ENCODE data around the gene BICD2.

BICD2 gene

GRCh38 chr9:92746567-92747458 lies 17.8 kb downstream of the BICD2 start:
- no peak for DNase-seq

DNA sequence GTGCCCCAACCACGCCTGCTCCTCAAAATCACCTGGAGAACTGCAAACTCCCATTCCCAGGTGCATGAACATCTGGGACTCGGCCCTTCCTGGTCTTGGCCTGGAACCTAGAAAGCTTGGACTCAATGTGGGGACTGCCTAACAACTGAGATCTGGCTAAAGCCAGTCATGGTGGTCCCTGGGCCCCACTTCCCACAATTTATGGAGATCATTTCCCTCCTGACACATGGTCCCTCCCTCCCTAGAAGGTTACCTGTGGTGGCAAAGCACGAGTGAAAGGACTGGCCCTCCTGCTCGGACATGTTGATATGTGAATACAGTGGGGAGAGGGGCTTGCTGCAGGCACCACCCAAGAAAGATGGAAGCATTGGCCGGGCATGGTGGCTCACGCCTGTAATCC lies 18.8 kb downstream of the BICD2 start:
- DNase-seq: no peak

DNA sequence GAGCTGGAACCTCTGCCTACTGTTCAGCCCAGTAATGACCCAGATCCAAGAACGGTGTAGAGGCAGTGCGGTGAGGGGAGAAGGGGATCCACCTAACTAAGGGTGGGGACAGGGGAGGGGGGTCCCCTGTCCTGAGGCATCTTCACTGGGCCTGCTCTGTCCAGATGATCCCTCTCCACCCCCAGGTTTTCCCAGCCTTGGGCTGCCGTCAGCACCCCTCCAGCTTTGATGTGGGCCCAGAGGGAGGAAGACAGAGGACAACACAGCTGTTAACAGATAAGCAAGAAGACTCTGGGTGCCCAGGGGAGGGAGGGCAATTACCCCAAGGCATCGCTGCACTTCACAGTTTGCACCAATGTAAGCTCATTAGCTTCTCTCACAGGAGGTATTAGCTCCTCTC lies 19.3 kb downstream of the BICD2 start:
- no peak for DNase-seq

DNA sequence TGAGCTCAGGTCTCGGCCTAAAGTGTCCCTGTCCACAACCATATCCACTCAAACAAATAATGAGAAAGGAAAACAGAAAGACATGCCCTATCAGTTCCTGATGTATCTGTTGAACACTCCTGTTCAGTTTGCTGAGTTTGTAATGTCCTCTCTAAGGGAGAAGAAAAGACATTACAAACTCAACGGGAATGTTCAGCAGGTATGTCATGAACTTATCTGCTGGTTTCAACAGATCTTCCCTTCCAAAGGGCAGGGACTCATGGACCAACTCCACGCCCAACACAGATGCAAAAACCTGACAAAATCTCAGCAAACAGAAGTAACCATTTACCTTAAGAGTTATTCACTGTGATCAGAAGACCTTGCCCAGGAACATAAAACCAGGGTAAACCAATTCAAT lies 23.7 kb downstream of the BICD2 start:
- no peak for DNase-seq

DNA sequence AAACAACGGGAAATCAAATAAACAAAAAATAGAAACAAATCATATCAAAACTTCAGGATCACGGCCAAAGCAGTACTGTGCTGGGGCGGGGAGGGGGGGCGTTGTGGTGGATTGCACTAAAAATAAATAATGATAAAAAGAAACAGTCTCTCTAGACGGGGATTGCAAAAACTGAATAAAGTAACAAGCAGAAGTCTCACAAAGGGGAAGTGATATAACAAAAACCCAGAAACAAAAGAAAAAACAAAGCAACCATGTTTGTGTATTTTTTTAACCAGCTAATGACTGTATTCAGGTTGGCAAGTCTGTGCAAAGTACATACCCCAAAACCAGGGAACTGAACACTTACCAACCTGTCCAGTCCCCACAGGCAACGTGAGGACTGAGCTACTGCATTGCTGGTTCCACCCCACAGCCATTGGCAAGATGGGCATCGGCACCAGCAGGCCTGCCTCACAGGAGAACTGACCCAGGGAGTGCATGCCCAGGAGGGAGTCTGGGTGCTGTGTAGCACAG lies 24.1 kb downstream of the BICD2 start:
- DNase-seq: no peak

DNA sequence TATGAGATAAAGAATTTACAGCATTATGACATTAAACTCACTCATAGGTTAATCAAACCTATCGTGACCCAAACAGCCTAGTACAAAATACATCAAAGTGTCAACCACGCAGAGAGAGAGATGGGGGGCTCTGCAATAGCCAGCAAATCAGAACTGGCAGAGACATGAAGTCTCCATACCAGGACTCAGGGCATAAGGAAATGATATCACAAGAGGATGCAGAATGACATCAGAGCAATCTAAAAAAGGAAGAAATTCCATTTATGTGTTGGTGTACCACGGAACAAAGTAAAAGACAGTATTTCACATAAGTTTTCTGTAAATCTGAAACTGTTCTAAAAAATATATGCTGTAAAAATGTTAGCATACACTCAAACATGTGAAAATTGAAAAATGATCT lies 24.6 kb downstream of the BICD2 start:
- DNase-seq: no peak

GRCh38 chr9:92739346-92739970 lies 25.2 kb downstream of the BICD2 start:
- DNase-seq: no peak

DNA sequence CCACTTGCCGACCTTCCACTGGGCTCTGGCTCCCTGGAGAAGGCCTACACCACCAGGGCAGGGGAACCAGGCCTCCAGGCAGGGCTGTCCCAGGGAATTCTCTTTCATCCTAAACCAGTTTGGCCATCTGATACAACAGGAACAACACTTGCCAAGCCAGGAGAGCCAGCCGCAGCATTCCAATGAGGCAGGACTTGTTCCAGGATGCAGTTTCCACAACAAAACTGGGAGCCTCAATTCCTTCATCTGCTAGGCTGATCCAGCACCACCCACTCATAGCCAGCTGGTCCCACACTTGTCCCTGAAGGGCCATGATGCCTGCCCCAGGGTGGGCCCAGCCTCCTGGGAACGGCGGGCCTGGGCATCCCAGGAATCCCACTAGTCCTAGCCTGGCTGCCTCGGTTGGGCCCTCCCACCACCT lies 26.0 kb downstream of the BICD2 start:
- DNase-seq: no peak

GRCh38 chr9:92737611-92738299 lies 26.9 kb downstream of the BICD2 start:
- DNase-seq: no peak

DNA sequence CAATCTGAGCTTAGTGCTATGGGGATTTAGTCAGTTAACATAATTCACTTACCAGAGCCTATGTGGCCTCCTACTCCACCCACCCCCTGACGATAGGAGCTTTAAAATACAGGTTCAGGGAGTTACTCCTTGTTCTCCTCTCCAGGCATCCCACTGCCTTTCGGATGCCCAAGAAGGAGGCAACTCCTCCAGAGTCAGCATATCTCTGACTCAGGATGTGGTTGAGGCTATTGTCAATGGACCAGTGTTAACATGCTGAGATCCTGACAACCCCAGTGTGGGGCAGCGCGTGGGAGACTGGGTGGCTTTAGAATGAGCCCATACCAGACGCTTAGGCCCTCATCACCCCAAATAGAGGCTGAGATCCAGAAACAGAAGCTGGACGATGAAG lies 27.4 kb downstream of the BICD2 start:
- DNase-seq: no peak

DNA sequence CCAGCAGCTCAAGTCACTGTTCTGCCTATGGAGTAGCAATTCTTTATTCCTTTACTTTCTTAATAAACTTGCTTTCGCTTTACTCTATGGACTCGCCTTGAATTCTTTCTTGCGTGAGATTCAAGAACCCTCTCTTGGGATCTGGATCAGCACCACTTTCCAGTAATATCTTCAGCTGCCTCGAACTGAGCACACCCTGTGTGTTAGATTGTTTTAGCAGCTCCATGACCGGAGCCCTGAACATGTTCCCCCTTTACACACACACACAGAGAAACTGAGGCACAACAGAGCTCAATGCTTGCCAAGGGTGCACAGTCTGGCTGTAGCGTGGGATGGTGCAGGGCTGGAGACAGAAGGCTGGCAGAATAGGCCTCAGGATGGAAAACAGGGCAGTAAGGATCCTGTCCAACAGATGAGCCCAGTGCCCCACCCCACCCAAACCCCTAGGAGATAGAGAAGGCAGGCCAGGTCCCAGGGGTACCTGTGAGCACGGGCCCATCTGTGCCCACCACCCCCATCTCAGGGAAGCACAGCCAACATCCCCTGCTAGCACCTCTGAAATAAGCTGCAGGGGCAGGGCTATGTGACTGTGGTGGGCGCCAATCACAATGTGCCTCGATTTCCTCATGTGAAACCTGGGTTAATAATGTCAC lies 27.9 kb downstream of the BICD2 start:
- no peak for DNase-seq

GRCh38 chr9:92735636-92736562 lies 28.7 kb downstream of the BICD2 start:
- DNase-seq: no peak

GRCh38 chr9:92734931-92735635 lies 29.6 kb downstream of the BICD2 start:
- no peak for DNase-seq

DNA sequence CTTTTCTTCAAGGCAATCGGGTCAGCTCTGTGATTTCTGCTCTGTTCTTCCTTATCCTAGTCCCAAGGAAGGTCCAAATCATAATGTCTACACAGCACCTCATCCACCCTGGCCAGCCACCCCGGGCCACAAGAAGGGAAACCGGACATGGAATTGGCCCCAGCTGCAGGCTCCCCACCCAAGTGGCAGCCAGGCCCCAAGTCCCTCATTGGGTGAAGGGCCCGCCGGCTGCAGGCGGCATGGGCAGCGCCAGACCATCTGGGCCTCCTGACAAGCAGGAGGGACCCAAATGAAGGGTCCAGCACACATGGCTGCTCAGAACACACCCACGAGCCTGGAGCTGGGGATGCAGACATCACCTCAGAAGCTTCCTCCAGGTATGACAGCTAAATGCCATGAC lies 33.7 kb downstream of the BICD2 start:
- no peak for DNase-seq

GRCh38 chr9:92729735-92730155 lies 34.9 kb downstream of the BICD2 start:
- DNase-seq: no peak

- DNase-seq: no peak
Measured at GRCh38 chr9:92728831-92729734, 35.5 kb downstream of the BICD2 start.

DNA sequence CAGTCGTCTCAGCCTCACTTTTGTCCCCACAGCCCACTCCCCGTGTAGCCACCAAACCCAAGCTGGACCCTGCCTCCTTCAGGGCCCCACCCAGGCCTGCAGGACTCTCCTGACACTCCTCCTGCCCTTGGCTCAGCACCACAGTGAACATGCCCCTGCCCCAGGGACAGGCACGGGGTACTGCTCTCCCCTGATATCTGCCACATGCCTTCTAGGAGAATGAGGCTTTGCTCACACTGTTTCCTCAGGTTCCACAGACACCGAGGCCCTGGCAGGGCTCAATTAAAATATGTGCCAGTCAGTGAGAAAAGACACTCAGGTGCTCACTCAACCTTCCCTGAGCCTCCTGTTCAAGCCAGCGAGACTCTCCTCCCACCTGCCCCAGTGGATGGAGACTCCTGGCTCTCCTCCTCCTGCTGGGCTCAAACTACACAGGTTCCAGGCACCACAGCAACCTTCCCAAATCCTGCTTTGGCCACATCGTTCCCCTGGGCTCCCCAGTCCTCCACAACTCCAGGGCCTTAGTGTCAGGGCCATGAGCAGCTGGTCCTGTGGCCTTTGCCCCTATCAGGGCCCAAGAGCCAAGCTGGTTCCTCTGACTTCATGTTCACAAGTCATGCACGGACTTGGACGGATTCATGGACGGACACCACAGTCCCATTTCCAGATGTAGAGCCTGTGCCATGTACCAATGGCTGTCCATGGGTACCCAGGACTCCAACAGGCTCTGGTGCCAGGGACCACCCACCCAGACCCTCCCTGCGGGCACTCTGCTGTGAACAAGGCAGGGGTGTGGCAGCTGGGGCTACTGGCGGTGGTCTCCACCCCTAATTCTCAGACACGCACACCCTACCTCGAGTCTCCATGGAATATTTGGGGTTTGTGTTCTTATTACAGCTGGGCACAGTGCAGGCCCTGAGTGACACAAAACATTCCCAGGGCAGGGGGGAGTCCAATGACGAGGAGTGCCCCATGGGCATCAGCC lies 36.6 kb downstream of the BICD2 start:
- DNase-seq: no peak

DNA sequence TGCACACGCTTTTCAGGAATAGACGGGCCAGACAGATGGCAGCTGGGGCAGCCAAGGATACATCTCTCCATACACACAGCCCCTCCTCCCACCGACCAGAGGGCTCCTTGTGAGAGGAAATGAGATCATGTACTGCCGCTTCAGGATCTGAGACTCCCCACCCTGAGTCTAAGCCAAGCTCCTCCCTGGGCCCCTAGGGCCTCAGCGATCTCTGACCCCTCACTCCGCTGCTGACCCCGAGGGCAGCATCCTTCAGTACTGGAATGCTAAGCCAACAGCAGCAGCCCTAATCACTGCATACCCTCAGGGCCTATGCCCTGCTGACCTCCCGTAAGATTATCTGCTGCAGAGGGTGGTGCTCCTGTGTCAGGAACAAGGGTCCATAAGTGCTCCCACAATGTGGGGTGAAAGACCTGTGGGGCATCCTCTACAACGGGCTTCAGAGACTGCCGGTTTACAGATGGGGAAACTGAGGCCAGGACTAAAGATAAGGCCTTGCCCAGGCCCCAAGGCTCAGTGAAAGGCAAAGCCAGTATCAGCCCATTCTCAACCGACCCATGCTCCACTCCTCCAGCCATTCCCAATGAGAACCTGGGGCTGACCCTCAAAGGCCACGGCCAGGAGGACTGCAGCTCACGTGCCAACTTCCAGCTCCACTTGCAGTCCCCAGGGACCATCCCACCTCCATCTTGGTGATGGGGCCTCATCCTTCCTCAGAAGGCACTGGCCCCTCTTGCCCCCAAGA lies 37.5 kb downstream of the BICD2 start:
- no peak for DNase-seq
